ENCODE results near the gene IL17RE. TPM values are rescaled to one million over a fixed set of nuclear protein-coding genes. Genes with fewer than 3 reads are reported as not detected.
"Not testable (repeated sequence)": the region's sequence is repeated elsewhere in the genome, so short reads cannot be mapped to it uniquely, and the experiment has no call there.

IL17RE gene
- total and polyA plus RNA-seq, 7 donors, result 0.07 to 1.1 (median 0.75) TPM

GRCh38 chr3:9891072-9891622 lies 11.5 kb upstream of the IL17RE start:
- Histone ChIP-seq H3K4me3 (peak overlapping the region; percentile 73), H3K36me3 (ENCODE audit: insufficient read depth in 1 of 2, low read depth in 1 of 2) (peaks cover 10 to 20% of the 10 kb centered on the region in 2 donors), H3K27ac (peak overlapping the region; percentile 94), H3K9me3 (no peaks in the 10 kb centered on the region), H3K4me1 (peaks cover 10% of the 10 kb centered on the region), H3K27me3 (ENCODE audit: insufficient read depth in 3 of 3, low read length in 2 of 3) (no peaks in the 10 kb centered on the region)
- ATAC-seq (no peak), DNase-seq (no peak)
- intact Hi-C loops (cut with DNase I), result no loop called here
- WGBS, 3 donors, result 9 to 11% (median 10%) methylated on average over 12 of the region's 12 CpGs
- no peak for TF ChIP-seq CTCF (IDR thresholded peaks at IDR 0.05)

- peak overlapping the region; percentile 47 for H3K27ac ChIP-seq
- ATAC-seq (no peak), DNase-seq (no peak)
- no peaks in the 10 kb centered on the region for H3K9me3 ChIP-seq
- 55 to 60% (median 57%) methylated on average over 1 of the region's 1 CpG for WGBS, 3 donors
- peaks cover 16% of the 10 kb centered on the region for H3K4me1 ChIP-seq
- no peak for TF ChIP-seq CTCF (IDR thresholded peaks at IDR 0.05)
- H3K36me3 ChIP-seq (ENCODE audit: insufficient read depth in 1 of 2, low read depth in 1 of 2), result peaks cover 10 to 20% of the 10 kb centered on the region in 2 donors
- no peaks in the 10 kb centered on the region for H3K27me3 ChIP-seq (ENCODE audit: insufficient read depth in 3 of 3, low read length in 2 of 3)
- H3K4me3 ChIP-seq, result no peak overlapping the region
- intact Hi-C loops (cut with DNase I), result no loop called here
These were observed 8.9 kb upstream of the IL17RE start for GRCh38 chr3:9893739-9894138.

GRCh38 chr3:9895715-9896114 lies 6.9 kb upstream of the IL17RE start:
- ATAC-seq; H3K27me3 ChIP-seq (ENCODE audit: insufficient read depth in 3 of 3, low read length in 2 of 3); intact Hi-C loops (cut with DNase I); DNase-seq; H3K27ac ChIP-seq; H3K4me3 ChIP-seq; H3K9me3 ChIP-seq: not testable (repeated sequence)
- WGBS, 3 donors, result 82 to 96% (median 95%) methylated on average over 3 of the region's 3 CpGs
- peaks cover 10 to 20% of the 10 kb centered on the region in 2 donors for H3K36me3 ChIP-seq (ENCODE audit: insufficient read depth in 1 of 2, low read depth in 1 of 2)
- peaks cover 16% of the 10 kb centered on the region for H3K4me1 ChIP-seq

- H3K9me3 ChIP-seq; H3K27ac ChIP-seq; DNase-seq; H3K4me3 ChIP-seq; ATAC-seq; H3K27me3 ChIP-seq (ENCODE audit: insufficient read depth in 3 of 3, low read length in 2 of 3); intact Hi-C loops (cut with DNase I); H3K4me1 ChIP-seq: not testable (repeated sequence)
- WGBS, 3 donors, result 90 to 92% (median 91%) methylated on average over 9 to 10 of the region's 10 CpGs
- peaks cover 10 to 20% of the 10 kb centered on the region in 2 donors for H3K36me3 ChIP-seq (ENCODE audit: insufficient read depth in 1 of 2, low read depth in 1 of 2)
These were observed 5.8 kb upstream of the IL17RE start for GRCh38 chr3:9896755-9897407.

GRCh38 chr3:9897408-9898372 lies 5.0 kb upstream of the IL17RE start:
- H3K4me3 ChIP-seq, result no peak overlapping the region
- peaks cover 5 to 17% of the 10 kb centered on the region in 2 donors for H3K36me3 ChIP-seq (ENCODE audit: insufficient read depth in 1 of 2, low read depth in 1 of 2)
- 50 to 74% (median 70%) methylated on average over 4 of the region's 4 CpGs for WGBS, 3 donors

More at GRCh38 chr3:9897408-9898372, 5.0 kb upstream of the IL17RE start:
- no peaks in the 10 kb centered on the region for H3K27me3 ChIP-seq (ENCODE audit: insufficient read depth in 3 of 3, low read length in 2 of 3)
- ATAC-seq, result peak; percentile 26 to 78 (median 54)
- H3K27ac ChIP-seq, result no peak overlapping the region
- intact Hi-C loops (cut with DNase I), result no loop called here
- TF ChIP-seq CTCF (IDR thresholded peaks at IDR 0.05), result no peak
- DNase-seq, result no peak
- H3K9me3 ChIP-seq, result no peaks in the 10 kb centered on the region
- peaks cover 10% of the 10 kb centered on the region for H3K4me1 ChIP-seq

All from psoas muscle (tissue), 8 donors.